IPS-18a (cell line): ENCODE results near the gene ANKRD11.

Source experiments
- H3K27ac ChIP-seq: one replicate; pipeline ENCODE4 v1.5.1; 2013; ENCODE audit warnings: low read length
- H3K27me3 ChIP-seq: one replicate; pipeline ENCODE4 v1.6.1; 2013; ENCODE audit warnings: mild to moderate bottlenecking, low read length; ENCODE audit not compliant: control insufficient read depth, insufficient read depth
- H3K36me3 ChIP-seq: one replicate; pipeline ENCODE4 v1.6.1; 2013; ENCODE audit warnings: low read depth, low read length; ENCODE audit not compliant: control insufficient read depth
- H3K4me1 ChIP-seq: one replicate; pipeline ENCODE4 v1.6.1; 2013; ENCODE audit warnings: low read depth, low read length; ENCODE audit not compliant: control insufficient read depth
- H3K4me3 ChIP-seq: one replicate; pipeline ENCODE4 v1.5.1; 2013; ENCODE audit warnings: low read length
- H3K9ac ChIP-seq: one replicate; pipeline ENCODE4 v1.6.1; 2013; ENCODE audit warnings: mild to moderate bottlenecking, low read length, moderate library complexity
- H3K9me3 ChIP-seq: one replicate; pipeline ENCODE4 v1.6.1; 2013; ENCODE audit warnings: low read depth, low read length; ENCODE audit not compliant: control insufficient read depth

Gene ANKRD11

DNA sequence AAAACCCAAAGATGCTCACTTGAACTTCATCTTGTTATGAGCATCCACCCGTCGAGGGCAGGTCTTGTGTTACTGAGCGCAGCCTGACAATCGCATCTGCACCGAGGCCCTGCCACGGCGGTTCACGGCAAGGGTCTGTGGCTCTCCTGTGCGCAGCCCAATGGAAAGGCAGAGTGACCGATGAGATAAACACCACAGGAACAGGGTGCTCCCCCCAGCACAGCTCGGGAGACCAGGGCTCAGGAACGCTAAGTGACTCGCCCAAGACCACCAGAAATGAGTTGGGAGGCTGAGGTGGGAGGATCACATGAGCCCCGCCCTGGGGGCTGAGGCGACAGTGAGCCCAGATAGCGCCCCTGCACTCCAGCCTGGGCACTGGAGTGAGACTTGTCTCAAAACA lies 134.7 kb downstream of the ANKRD11 start:
- H3K27me3 ChIP-seq: no peaks in the 10 kb centered on the region
- H3K4me3 ChIP-seq: no peak overlapping the region
- no peaks in the 10 kb centered on the region for H3K36me3 ChIP-seq
- H3K9me3 ChIP-seq: no peaks in the 10 kb centered on the region
- peaks cover 4% of the 10 kb centered on the region for H3K4me1 ChIP-seq
- no peak overlapping the region for H3K9ac ChIP-seq
- no peak overlapping the region for H3K27ac ChIP-seq

DNA sequence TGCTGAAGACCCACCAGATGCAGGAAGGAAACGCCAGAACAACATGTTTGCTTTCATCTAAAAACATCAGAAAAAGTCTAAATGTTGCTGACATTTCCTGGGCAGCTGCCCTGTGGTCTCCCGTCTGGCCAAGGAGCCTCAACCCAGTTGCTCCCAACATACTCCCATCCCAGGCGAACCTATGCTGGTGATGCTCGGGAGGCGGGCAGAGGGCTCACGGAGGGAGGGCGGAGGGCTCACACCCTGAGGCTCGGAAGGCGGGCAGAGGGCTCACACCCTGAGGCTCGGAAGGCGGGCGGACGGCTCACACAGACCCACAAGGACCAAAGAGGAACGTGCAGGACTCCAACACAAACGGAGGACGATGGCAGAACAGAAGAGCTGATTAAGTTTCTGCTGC lies 135.4 kb downstream of the ANKRD11 start:
- Histone ChIP-seq H3K4me1 (no peaks in the 10 kb centered on the region), H3K27ac (no peak overlapping the region), H3K36me3 (no peaks in the 10 kb centered on the region), H3K9ac (no peak overlapping the region), H3K27me3 (no peaks in the 10 kb centered on the region), H3K4me3 (no peak overlapping the region), H3K9me3 (no peaks in the 10 kb centered on the region)

DNA sequence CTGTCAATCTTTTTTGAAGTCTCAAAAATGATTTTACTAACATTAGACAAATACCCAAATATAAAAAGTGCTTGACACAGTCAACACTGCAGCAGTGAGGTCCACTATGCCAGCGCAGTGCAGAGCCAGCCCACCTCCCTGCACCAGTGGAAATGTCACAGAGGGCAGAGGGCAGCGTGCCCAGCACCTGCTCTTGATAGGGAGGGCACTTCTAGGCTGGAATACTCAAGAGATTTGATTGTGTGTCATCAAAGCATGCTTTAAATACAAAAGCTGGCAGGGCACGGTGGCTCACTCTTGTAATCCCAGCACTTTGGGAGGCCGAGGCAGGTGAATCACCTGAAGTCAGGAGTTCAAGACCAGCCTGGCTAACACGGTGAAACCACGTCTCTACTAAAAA lies 136.0 kb downstream of the ANKRD11 start:
- no peaks in the 10 kb centered on the region for H3K36me3 ChIP-seq
- H3K4me1 ChIP-seq: no peaks in the 10 kb centered on the region
- H3K27ac ChIP-seq: no peak overlapping the region
- H3K9ac ChIP-seq: no peak overlapping the region
- H3K9me3 ChIP-seq: no peaks in the 10 kb centered on the region
- H3K4me3 ChIP-seq: no peak overlapping the region
- no peaks in the 10 kb centered on the region for H3K27me3 ChIP-seq

DNA sequence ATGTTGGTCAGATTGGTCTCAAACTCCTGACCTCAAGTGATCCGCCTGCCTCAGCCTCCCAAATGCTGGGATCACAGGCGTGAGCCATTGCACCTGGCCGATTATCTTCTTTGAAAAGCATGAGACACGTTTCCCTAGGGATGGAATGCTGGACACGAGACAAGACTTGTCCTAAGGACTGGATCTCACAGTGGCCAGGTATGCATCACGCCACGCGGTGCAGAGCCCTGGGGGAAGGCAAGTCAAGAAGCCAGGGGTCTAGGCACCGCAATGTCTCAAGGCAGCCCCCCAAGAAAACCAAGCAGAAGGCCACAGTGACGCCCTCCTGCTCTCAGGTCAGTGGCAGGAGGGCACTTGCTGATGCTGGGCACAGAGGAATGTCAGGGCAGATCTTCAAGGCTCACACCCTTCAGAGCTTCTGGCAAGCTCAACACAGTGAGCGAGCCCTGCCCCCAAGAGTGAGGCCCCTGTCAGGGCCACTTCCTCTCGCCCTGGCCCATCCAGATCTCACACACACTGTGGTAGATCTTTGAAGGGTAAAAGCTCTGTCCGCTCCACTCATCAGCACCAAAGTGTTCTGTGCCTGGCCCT lies 138.2 kb downstream of the ANKRD11 start:
- H3K4me3 ChIP-seq: no peak overlapping the region
- H3K27me3 ChIP-seq: no peaks in the 10 kb centered on the region
- no peak overlapping the region for H3K9ac ChIP-seq
- no peaks in the 10 kb centered on the region for H3K4me1 ChIP-seq
- H3K36me3 ChIP-seq: no peaks in the 10 kb centered on the region
- H3K27ac ChIP-seq: no peak overlapping the region
- H3K9me3 ChIP-seq: no peaks in the 10 kb centered on the region

DNA sequence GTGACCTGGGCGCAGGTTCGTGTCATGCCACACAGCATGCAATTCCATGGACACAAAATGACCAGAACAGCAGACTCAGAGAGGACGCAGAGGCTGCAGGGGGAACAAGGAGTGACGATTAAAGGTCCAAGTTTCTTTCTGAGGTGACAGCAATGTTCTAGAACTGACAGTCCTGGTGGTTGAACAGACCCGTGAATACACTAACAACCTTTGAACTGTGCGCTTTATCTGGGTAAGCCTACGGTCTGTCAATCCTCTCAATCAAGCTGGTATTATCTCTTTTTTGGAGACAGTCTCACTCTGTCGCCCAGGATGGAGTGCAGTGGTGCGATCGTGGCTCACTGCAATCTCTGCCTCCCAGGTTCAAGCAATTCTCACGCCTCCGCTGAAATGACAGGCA lies 138.7 kb downstream of the ANKRD11 start:
- H3K27me3 ChIP-seq: no peaks in the 10 kb centered on the region
- no peaks in the 10 kb centered on the region for H3K9me3 ChIP-seq

DNA sequence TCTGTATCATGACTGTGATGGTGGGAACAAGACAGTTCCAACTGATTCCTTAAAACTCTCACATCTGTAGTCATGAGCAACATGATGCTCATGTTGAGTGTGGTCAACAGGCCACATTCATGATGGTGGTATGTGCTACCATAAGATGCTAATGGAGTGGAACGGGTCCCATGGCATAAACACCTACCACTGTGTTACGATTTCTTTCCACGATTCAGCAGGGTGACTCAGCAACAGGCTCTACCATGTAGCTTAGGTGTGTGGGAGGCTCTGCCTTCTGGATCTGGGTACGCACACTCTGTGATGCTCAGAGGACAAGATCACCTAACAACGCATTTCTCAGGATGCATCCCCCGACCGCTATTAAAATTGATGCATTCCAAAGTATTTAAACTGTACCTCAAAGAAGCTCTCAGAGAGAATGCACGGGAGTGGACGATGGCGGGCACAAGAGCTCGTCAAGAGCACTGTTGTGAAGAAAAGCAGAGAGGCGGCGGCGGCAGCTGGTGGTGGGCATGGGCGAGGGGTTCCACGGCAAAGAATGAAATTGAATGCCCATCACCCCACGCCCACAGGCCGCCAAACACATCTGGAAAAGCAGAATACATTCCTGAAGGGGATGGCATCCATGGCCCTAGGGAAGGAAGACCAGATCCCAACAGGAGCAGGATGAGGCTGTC lies 139.5 kb downstream of the ANKRD11 start:
- H3K36me3 ChIP-seq: no peaks in the 10 kb centered on the region
- peaks cover 7% of the 10 kb centered on the region for H3K4me1 ChIP-seq
- H3K27me3 ChIP-seq: no peaks in the 10 kb centered on the region
- no peak overlapping the region for H3K27ac ChIP-seq
- H3K4me3 ChIP-seq: no peak overlapping the region
- H3K9me3 ChIP-seq: no peaks in the 10 kb centered on the region
- no peak overlapping the region for H3K9ac ChIP-seq

More for the DNA sequence above, 138.7 kb downstream of the ANKRD11 start:
- Histone ChIP-seq H3K27ac (no peak overlapping the region), H3K36me3 (no peaks in the 10 kb centered on the region), H3K4me1 (peaks cover 1% of the 10 kb centered on the region), H3K4me3 (no peak overlapping the region), H3K9ac (no peak overlapping the region)

DNA sequence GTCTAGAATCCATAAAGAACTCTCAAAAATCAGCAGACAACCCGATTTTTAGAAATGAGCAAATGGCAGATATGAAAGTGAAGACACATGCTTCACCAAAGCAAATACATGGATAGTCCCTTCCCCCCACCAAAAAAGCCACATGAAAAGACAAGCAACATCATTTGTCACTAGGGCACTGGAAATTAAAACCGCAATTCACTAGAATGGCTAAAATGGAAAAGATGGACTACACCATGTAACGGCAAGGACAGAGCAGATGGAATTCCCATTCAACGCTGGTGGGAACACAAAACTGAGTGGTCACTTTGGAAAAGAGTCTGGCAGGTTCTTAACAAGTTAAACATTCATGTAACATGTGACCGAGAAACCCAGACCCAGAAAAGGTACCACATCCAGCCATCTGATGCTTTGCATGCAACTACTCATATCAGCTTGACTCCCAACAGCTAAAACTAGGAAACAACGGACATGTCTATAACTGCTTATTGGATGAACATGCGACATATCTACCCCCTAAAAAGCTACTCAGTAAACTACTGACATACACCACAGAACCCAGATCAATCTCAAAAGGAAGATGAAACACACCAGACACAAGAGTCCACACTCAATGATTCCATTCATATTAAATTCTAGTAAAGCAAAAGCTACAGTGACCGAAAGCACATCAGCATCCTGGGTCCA lies 140.3 kb downstream of the ANKRD11 start:
- Histone ChIP-seq H3K4me1 (peaks cover 13% of the 10 kb centered on the region), H3K27me3 (no peaks in the 10 kb centered on the region), H3K9me3 (no peaks in the 10 kb centered on the region), H3K4me3 (no peak overlapping the region), H3K27ac (no peak overlapping the region), H3K36me3 (no peaks in the 10 kb centered on the region), H3K9ac (no peak overlapping the region)

DNA sequence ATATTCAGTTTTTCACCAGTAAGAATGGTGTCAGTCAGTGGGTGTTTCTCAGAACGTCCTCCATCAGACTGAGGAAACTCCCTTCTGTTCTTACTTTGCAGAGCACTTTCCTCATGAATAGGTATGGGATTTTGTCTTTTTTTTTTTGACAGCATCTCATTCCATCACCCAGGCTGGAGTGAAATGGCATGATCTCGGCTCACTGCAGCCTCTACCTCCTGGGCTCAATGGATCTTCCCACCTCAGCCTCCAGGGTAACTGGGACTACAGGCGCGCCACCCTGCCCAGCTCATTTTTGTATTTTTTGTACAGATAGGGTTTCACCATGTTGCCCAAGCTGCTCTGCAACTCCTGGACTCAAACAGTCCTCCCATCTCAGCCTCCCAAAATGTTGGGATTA lies 142.6 kb downstream of the ANKRD11 start:
- no peaks in the 10 kb centered on the region for H3K9me3 ChIP-seq
- peaks cover 16% of the 10 kb centered on the region for H3K4me1 ChIP-seq
- H3K9ac ChIP-seq: no peak overlapping the region
- no peak overlapping the region for H3K27ac ChIP-seq
- no peak overlapping the region for H3K4me3 ChIP-seq
- H3K27me3 ChIP-seq: no peaks in the 10 kb centered on the region
- H3K36me3 ChIP-seq: no peaks in the 10 kb centered on the region

DNA sequence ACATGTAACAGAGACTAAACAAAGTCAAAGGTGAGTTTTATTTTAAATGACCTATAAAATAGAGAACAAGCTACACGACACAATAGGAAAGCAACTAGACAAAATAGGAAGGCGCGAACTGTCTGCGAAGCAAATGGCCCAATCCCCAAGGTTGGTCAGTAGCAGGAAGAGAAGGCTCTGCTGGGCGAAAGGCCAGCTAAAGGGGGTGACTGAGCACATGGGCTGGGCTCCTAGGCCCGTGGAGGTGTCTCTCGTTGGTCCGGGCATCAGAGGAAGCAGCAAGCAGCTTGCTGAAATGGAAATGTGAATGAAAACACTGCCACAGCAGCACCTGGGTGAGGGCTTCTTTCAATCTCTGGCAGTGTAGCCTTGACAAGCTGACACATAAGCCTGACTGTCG lies 143.5 kb downstream of the ANKRD11 start:
- Histone ChIP-seq H3K9ac (no peak overlapping the region), H3K27ac (no peak overlapping the region), H3K4me3 (no peak overlapping the region), H3K27me3 (no peaks in the 10 kb centered on the region), H3K36me3 (no peaks in the 10 kb centered on the region), H3K4me1 (peaks cover 16% of the 10 kb centered on the region), H3K9me3 (no peaks in the 10 kb centered on the region)

DNA sequence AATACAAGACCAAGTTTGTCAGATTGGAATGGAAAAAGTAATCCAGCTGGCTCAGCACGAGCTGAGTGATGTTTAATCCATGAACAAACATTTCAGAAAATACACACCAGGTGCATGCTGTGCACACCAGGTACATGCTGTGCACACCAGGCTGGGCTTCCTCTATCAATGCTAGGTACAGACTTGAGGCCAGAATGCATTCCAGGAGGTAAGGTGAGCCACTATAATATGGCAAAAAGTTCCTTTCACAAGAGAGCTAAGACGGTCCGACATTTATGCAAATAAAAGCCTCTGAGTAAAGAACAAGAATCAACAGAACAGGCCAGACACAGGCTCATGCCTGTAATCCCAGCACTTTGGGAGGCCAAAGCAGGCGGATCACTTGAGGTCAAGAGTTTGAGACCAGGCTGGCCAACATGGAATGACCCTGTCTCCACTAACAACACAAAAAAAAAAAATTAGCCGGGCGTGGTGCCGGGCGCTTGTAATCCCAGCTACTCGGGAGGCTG lies 144.7 kb downstream of the ANKRD11 start:
- Histone ChIP-seq H3K9ac (no peak overlapping the region), H3K4me3 (no peak overlapping the region), H3K9me3 (no peaks in the 10 kb centered on the region), H3K36me3 (no peaks in the 10 kb centered on the region), H3K4me1 (peaks cover 16% of the 10 kb centered on the region), H3K27ac (peak overlapping the region; percentile 32), H3K27me3 (no peaks in the 10 kb centered on the region)

DNA sequence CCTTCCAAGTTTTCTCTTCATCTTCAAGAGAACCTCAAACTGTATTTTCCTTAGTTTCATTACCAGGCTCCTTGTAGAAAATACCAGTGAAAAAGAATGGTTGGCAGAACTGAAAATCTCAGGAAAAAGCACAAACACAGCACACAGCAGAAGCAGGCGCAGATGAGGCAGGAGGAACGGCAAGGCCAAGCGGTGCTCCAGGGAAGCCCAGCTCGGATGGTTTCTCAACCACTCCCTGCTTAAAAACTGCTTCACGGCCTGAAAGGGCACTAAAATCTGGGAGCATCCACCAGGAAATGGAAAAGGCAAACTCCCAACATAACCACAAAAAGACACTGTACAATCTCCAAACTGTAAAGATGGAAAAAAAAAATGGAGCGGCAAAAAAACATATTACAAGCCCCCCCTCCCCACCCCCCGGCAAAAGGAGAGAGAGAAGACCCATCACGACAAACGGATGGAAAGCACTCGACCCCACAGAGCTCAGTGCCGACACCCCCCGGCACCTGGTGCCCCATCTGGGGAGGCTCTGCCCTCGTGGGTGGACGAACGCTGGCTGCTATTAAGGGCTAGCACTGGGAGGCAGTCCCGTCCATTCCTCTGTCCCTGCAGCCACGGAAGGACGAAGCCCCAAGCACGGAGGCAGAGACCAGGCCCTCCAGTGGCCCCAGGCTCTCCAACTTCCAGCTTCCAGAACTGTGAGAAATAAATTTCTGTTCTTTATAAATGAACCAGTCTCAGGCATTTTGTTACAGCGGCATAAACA lies 145.3 kb downstream of the ANKRD11 start:
- Histone ChIP-seq H3K9me3 (no peaks in the 10 kb centered on the region), H3K4me1 (peaks cover 16% of the 10 kb centered on the region), H3K27ac (peak overlapping the region; percentile 32), H3K4me3 (no peak overlapping the region), H3K27me3 (no peaks in the 10 kb centered on the region), H3K9ac (no peak overlapping the region), H3K36me3 (no peaks in the 10 kb centered on the region)
